Renal pelvis (tissue), 4 donors: ENCODE data around the gene UGP2. TPM values are rescaled to one million over a fixed set of nuclear protein-coding genes. Genes with fewer than 3 reads are reported as not detected.
"Not testable (repeated sequence)": the region's sequence is repeated elsewhere in the genome, so short reads cannot be mapped to it uniquely, and the experiment has no call there.

ENCODE experiments used
- DNase-seq: peaks from one replicate; pipeline ENCODE4 v3.0.0-alpha.2; 2013
- polyA plus RNA-seq, 3 donors: library from polyadenylated mRNA; unstranded; fragments of 120-200 nt; gene quantifications; one replicate each; pipeline ENCODE4 v1.2.1, GENCODE V29; 2013; ENCODE audit not compliant: insufficient read length in 3 of 3

Gene UGP2
- polyA plus RNA-seq, 3 donors = 108 to 115 (median 111) TPM

DNA sequence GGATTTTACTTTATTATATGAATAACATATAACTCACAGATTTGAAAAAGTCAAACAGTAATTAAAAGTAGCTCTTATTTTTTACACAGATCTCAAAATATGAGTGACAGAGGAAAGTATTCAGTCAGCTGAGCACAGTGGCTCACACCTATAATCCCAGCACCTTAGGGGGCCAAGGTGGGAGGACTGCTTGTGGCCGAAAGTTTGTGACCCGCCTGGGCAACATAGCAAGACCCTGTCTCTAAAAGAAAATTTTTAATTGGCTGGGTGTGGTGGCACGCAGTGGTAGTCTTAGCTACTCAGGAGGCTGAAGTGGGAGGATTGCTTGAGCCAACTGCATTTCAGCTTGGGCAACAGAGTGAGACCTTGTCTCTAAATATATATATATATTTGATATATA is 19.2 kb upstream of the UGP2 start:
- DNase-seq = no peak

DNA sequence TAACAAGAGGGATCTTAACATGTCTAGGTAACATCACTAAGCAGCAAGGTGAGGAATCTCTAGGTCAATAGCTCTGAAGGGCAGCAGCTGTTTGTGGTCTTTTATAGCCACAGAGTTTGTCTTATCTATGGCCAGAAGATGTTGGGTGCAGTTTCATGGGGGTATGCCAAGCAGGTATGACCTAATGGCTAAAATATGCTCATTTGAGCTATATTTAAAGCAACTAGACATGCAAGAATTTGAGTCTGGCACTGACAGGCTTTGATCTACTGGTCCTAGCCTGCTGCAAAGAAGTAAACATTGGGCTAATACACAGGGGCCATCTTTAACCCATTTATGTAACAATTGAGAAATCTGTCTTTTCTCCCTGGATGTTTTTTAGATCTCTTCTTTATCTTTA is 13.9 kb upstream of the UGP2 start:
- no peak for DNase-seq

DNA sequence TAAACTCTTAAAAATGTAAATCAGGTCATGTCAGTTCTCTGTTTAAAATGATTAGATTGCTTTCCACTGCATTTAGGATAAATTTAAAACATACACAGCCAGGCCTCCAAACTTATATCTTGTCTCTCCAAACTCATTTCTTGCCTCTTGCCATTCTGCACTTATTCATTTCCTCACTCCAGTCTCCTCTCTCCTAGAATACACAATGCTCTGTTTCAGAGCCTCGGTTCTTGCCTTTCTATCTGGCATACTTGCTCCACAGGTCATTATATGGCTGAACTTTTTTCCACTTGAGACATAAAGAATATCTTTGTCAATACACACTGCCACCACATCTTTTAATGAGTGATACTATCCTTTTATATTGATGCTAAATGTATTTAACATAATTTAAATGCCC is 10.5 kb upstream of the UGP2 start:
- no peak for DNase-seq

DNA sequence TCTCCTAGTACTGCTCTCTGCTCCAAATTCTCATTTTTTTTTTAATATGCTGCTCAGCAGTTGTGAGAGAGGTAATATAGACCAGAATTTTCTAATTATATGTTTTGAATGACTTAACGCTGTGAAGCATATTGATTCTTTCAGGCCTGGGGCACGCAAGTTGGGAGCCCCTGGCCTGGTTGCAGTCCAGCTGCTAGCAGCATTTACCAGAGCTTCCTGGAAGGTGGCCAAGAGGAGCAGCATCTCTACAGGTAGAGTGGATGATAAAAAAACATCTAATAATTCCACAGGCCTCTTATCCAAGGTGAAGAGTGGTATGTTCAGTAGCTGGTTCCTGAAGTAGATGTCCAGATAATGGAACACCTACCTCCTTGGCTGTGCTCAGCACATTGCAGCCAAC is 7.3 kb upstream of the UGP2 start:
- DNase-seq = no peak

DNA sequence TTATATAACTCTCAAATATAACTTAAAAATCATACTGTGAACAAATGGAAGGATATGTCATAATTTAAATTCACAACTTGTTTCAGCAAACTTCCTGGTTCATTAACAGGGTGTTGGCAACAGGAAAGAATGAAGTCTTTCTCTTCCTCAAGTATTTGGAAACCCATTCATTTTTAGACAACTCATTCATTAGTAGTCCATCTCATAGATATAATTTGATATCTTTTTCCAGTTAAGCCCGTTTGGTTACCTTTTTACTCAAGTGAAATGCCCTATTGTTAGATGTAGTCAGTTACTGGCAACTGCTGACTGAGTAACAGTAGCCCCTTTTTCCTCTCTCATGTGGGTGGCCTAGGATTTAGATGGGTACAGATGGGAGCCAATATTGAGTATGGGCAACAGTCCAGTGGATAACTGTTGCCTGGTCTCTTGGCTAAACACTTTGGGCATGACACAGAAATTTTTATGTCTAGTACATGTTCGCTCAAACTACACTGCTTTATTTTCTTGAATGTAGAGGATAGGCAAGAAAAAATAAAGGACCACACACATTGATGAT is 4.6 kb upstream of the UGP2 start:
- no peak for DNase-seq

DNA sequence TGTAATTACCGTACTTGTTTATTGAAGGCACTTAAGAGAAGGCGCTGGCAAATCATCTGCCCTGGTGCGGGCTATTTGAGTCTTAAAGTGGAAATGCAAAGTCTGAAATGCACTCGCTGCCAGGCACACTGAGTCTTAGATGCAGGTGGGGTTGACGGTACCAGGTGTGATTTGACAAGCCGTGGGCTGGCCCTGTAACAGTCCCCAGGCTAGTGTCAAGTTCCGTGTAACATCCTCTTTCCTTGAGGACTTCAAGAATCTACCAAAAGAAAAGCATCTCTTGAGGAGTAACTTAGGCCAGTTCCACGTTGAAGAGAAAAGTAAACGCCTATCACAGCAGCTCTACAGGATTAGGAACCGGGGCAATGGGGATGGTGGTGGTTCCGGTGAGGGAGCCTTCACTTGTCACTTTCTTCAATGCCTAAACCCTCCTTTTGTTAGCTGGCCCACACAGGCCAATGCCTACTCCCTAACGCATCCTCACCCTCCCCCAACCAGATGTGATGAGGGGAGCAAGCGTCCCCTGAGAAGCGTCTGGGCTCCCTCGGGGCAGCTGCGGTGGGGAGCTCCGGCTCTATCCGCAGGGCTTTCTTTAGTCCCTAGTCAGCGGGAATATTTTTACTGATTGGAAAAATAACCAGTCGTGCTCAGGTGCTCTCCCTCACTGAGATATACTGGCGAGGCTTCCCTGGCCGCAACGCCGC is 1.5 kb upstream of the UGP2 start:
- DNase-seq = no peak

DNA sequence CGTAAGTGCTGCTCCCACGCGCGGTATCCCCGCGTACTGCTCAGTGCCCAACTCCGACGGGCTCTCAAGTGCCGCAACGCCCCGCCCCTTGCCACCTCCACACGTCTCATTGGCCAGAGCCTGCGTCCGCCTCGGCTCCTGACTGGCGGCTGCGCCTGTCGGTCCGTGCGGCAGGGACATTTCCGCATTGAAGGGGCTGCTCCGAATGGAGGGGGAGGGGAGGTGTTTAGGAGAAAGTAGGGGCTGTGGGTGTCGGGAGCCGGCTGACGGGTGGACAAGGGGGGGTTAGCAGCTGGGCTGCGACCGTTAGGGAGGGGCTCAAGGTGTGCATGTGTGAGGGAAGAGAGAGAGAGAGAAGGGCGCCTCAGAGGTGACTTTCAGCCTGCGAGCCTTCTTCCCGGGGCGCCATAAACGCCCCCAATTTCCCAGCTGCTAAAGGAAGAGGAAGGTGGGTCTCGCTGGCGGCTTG is 877 bp upstream of the UGP2 start:
- peak; percentile 98 for DNase-seq

DNA sequence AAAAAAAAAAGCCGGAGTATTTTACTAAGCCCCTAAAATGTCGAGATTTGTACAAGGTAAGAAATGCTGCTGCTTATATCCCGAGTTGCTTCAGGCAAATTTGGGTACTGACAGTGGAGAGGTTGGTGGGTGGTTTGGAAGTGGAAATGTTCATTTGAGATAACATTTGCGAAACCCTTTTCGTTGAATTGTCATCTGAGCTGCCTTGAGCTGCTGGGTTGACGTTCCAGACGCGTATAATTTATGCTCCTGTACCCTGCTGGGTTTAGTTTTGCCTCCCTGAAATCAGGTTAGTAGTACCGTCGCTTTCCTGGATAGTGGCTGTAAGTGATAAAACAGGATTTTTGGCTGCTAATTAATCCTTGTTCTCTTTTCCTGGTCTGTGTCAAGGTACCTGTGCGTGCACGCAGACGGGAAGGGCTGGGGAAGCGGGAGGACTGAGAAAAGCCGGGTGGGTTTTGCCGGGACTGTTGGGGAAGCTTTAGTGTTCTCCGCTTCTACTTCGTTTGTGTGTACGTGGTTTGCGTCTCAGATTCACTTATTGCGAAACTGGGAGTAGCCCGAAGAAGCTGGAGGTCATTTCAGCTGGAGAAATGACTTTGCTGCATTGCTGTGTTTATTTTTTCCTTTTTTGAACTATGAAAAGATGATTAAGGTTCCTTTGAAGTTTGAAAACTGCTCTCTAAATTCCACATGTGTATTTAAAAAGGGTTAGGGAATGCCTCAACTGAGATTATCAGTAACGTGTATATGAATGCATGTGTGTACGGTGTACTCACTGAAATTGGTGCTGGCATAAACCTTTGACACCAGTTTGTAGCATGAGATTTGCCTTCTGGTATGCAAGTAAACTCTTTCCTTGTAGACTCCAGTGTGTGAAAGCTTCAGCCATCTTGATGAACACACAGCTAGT is 709 bp downstream of the UGP2 start:
- DNase-seq = peak; percentile 48

DNA sequence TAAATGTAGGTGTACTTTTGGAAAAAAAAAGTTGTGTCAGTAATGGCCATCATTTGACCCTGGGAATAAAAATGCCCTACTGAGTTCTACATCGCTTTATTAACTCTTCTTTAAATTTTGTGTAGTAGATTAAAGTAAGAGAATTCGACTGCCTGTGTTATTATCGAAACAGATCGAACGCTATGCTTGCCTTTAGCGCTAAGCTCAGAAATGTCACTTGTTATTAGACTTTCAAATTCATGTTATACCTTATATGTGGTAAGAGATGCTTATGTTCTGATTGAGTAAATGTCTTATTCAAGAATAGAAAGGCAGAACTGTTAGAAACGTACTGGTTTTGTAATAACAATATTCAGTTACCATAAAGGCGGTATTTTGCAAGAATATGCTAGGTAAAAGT is 1.4 kb downstream of the UGP2 start:
- no peak for DNase-seq

DNA sequence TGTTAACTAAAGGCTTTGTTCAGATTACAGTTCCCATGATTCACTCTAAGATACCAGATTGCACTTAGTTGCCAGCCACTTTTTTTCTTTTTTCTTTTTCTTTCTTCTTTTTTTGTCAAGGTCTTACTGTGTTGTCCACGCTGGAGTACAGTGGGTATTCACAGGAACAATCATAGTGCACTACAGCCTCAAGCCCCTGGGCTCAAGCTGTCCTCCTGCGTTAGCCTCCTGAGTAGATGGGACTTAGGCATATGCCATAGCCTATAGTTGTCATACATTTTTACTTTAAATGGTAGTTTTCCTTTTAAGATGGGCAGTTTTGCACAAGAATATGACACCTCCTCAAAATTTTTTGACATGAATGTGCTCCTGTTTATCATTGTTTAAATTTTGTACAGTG is 2.1 kb downstream of the UGP2 start:
- no peak for DNase-seq

DNA sequence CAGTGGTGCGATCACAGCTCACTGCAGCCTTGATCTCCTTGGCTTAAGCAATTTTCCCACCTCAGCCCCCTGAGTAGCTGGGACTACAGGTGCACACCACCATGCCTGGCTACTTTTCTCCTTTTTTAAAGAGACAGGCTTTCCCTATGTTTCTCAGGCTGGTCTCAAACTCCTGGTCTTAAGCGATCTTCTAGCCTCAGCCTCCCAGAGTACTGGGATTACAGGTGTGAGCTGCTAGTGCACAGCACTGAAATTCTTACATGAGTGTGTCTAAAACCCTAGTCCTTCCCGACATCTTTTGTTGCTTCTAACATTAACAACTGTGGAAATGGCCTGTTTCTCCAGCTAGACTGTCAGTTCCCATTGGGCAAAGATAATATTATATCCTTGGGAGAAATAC is 2.9 kb downstream of the UGP2 start:
- DNase-seq = no peak

DNA sequence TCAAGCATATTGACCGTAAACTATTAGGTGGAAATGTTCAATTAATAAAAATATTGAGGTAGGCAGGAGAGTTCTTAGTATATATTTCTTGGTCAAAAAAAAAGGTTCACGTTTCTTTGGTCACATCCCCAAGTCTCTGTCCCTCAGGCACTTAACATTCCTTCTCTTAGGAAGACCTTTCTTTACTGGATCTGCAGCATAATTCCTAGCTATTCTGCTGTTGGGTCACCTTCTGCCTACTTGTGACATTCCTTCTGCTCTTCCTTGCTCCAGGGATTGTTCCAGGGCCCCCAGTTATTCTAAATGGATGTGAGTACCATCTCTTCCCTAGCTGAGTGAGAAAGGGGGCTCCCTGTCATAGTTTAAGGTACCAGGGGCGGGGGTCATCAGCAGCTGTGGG is 4.2 kb downstream of the UGP2 start:
- DNase-seq = no peak

DNA sequence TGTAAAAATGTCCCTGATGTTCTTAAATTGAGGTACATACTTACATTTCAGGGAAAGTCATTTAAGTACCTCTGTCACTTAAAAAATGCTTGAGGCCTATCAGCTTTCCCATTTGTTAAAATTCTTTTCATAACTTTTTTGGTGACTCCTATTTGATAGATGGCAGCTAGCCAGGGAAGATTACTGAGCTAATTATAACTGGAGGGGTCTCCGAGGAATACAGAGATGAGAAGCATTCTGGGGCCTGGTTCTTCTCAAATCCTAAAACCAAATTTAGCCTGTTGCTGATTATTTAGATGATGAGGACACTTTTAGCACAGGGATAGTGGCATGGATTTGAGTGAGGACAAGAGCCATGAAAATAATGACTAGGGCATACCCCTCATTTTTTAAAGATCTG is 4.8 kb downstream of the UGP2 start:
- no peak for DNase-seq

DNA sequence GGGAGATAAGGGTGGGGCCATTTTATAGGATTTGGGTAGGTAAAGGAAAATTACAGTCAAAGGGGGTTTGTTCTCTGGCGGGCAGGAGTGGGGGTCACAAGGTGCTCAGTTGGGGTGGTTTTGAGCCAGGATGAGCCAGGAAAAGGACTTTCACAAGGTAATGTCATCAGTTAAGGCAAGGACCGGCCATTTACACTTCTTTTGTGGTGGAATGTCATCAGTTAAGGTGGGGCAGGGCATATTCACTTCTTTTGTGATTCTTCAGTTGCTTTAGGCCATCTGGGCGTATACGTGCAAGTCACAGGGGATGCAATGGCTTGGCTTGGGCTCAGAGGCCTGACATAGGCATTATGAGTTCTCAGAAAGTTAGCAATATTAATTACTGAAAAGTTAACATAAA is 5.9 kb downstream of the UGP2 start:
- DNase-seq = not testable (repeated sequence)

DNA sequence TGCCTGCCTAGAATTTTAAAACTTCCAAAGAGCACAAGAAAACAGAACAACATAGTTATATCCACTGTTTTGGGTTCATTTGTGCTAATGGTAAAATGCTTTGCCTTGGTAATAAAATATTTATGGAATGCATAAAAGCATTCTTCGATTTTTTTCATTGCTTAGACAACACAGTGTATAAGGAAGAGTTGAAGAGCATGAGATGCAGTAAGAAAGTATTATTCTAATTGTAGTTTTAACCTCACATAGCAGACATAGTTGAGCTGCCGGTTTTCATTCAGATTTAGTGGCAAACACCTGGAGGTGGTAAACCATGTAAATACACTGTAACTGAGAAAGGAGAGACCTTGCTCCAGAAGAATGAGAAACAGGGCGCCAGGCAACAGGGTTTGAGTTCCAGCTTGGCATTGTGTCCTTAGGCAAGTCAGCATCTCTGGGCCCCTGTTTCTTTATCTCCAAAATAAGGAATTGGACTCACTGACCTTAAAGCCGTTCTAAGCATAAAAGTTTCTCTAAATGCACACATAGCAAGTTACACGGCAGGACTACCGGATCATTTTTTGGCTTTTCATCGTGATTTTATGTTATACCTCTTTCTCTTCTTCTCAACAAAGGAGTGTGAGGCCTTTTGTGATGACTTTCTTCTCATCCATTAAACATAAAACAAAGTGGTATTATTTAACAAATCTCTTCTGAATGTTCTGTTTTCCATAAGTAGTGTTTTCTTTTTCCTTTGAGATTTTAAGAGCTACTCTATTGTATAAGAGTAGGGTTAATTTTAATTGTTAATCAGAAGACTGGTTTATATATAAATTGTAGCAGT is 7.9 kb downstream of the UGP2 start:
- no peak for DNase-seq

DNA sequence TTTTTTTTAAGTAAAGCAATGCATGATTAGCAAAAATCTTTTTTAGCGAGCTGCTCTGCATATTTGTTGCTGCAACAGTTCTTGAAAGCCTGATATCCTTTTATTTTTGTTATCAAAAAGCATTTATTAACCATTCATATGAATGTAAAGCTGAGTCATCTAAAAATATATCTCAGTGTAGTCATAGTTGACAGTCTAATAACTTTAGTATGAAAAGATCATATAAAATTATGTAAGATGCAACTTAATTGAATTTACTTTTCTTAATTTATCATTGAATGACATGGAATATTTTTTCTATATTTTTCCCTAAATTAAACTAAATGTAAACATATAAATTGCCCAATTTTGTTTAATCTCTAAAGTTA is 8.5 kb downstream of the UGP2 start:
- no peak for DNase-seq

DNA sequence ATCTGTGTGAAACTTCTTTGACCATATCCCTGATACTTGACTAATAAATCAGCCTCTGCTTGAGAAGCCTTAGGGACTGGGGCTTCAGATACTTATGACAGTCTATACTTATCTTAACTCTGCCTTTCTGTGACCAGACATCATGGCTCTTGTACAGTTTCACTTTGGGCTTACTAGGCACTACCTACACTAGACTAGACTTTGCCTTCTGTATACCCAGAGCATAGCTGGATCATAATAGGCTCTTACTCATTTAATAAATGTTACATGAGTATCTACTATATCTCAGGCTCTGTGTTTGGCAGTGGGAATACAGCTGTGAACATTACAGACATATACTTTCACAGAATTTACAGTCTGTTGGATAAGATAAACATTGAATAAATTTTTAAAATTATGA is 9.0 kb downstream of the UGP2 start:
- no peak for DNase-seq

DNA sequence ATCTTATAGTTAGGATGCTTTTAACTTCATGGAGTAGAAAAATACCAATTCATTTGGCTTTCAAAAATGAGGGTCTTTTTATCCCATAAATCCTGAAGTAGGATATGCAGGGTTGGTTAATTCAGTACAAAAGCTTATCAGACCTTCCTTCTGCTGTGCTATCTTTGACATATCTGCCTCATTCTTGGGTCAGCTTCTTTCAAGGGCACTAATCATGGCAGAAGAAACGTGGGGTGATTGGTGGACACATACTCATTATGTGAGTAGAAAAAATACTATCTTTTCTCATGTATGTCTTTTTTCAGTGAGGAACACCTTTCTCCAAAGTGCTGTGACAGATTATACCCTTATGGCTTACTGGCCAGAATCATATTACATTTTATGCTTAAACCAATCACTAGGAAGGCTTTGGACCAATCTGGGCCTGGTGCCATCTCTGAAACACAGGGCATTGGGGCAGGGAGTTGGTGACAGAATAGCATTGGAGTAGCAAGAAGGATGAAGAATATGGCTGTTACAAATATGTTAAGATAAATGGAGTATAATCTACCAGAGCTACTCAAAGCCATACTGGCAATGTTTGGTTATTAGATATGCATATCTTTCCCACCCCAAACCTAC is 10.1 kb downstream of the UGP2 start:
- no peak for DNase-seq

DNA sequence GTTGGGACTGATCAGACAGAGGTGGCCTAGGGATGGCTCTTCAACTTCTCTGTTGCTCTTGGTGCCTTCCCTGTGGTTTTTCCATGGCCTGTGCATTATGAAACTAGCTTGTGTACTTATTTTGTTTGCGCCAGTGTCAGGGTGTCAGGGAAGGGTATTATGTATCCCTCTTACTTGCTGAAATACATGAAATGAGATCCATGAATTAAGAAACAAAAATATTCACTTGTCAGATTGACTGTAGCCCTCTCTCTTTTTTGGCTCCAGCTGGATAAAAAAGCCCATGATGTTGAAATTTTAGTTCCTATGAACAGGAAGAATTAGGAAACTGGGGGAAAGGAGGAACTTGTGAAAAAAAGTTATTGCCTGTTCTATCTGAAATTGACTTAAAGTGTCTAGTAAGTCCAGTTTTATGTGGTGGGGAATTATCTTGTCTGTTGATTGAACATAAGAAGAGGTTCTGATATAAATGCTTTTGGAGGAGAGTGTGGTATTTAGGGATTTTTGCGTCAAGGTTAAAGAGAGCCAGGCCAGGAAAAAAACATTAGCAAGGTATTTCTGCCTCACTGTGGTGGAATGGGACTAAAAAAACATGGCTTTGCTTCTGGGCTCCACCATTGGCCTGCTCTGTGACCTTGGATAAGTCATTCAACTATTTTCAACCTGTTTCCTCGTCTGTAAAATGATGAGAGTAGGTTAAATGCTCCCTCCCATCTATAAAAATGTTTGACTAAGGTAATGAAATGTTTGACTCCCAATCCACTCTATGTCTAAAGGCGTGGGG is 12.0 kb downstream of the UGP2 start:
- DNase-seq = no peak

DNA sequence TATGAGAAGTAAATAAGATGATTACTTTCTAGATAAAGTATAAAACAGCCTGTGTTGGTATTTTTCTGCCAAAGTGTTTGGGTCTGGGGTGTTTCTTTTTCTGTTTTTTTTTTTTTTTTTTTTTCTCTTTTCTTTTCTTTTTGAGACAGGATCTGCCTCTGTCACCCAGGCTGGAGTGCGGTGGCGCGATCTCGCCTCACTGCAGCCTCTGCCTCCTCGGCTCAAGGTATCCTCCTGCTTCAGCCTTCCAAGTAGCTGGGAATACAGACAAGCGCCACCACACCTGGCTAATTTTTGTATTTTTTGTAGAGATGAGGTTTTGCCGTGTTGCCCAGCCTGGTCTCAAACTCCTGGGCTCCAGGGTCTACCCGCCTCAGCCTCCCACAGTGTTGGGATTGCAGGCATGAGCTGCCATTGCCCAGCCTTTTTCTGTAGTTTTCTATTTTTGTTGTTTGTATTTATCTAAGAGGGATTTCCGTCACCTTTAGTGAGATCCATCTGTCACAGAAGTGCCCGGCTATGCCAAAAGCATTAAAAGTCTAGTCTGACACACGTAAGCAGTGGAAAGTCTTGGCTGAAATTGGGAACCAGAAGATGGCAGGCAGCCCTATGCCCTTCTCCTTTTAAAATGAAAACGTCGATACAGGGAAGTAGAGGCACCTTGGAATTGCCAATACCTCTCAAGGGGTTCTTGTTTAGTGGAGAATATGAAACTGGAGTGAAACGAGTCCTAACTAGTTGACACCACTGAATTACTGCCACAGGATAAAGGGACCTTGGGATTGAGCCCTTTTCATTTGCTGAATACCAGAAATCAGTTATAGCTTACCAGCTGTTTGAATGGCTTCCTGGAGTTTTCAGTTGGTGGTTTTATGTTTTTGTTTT is 14.0 kb downstream of the UGP2 start:
- DNase-seq = no peak
